Keratinocyte (primary cell): ENCODE data around the gene POGZ. TPM values are rescaled to one million over a fixed set of nuclear protein-coding genes. Genes with fewer than 3 reads are reported as not detected.

Experiments
- DNase-seq: peaks from one replicate; pipeline ENCODE4 v3.0.0-alpha.2; 2011; ENCODE audit warnings: low read depth, missing footprints, low spot score
- FAIRE-seq: peaks from 2 replicates; lab custom pipeline; 2011; peaks lifted over from hg19 to GRCh38; lab: Jason Lieb, UNC
- H2AFZ ChIP-seq: 2 replicates; pipeline ENCODE4 v1.6.0; 2012; ENCODE audit warnings: low read length, control low read depth, inconsistent platforms; ENCODE audit not compliant: control insufficient read depth
- H3K27ac ChIP-seq: 2 replicates; pipeline ENCODE4 v1.5.1; 2011; ENCODE audit warnings: low read length; ENCODE audit not compliant: control insufficient read depth, insufficient read depth
- H3K27me3 ChIP-seq: 3 replicates; pipeline ENCODE4 v1.6.0; 2011; ENCODE audit warnings: low read length; ENCODE audit not compliant: control insufficient read depth, insufficient read depth; ENCODE audit errors: extremely low read depth
- H3K36me3 ChIP-seq, 2 experiments: 2 replicates in 1 of 2; 3 replicates in 1 of 2; pipeline ENCODE4 v1.5.1; 2011; ENCODE audit warnings: low read length in 2 of 2, mild to moderate bottlenecking in 1 of 2; ENCODE audit not compliant: control insufficient read depth in 2 of 2, insufficient read depth in 2 of 2; ENCODE audit errors: extremely low read depth in 1 of 2
- H3K4me1 ChIP-seq: 3 replicates; pipeline ENCODE4 v1.5.1; 2011; ENCODE audit warnings: low read length; ENCODE audit not compliant: control insufficient read depth, insufficient read depth; ENCODE audit errors: extremely low read depth
- H3K4me2 ChIP-seq: 3 replicates; pipeline ENCODE4 v1.6.0; 2011; ENCODE audit warnings: low read depth, low read length; ENCODE audit not compliant: control insufficient read depth, insufficient read depth; ENCODE audit errors: extremely low read depth
- H3K4me3 ChIP-seq, 3 experiments: fragments of 200-600 bp in 1 of 3; sonication (generic) in 1 of 3; 2 replicates in 2 of 3; 3 replicates in 1 of 3; pipeline ENCODE4 v1.5.1; 2011 to 2016; ENCODE audit warnings: low read length in 3 of 3, mild to moderate bottlenecking in 3 of 3, control low read depth in 2 of 3, inconsistent platforms in 1 of 3, low read depth in 1 of 3, mixed read lengths in 1 of 3, mixed run types in 1 of 3, moderate library complexity in 1 of 3; ENCODE audit not compliant: control insufficient read depth in 2 of 3, insufficient read depth in 2 of 3; ENCODE audit errors: extremely low read depth in 1 of 3
- H3K79me2 ChIP-seq: 2 replicates; pipeline ENCODE4 v1.6.0; 2012; ENCODE audit warnings: low read length; ENCODE audit not compliant: control insufficient read depth, insufficient read depth
- H3K9ac ChIP-seq: 3 replicates; pipeline ENCODE4 v1.6.0; 2011; ENCODE audit warnings: low read length; ENCODE audit not compliant: control insufficient read depth, insufficient read depth; ENCODE audit errors: extremely low read depth
- H3K9me1 ChIP-seq: 3 replicates; pipeline ENCODE4 v1.6.0; 2011; ENCODE audit warnings: low read length; ENCODE audit not compliant: control insufficient read depth, insufficient read depth; ENCODE audit errors: extremely low read depth
- H3K9me3 ChIP-seq: 2 replicates; pipeline ENCODE4 v1.5.1; 2012; ENCODE audit warnings: low read depth, low read length; ENCODE audit not compliant: control insufficient read depth
- H4K20me1 ChIP-seq: 3 replicates; pipeline ENCODE4 v1.6.0; 2011; ENCODE audit warnings: low read length; ENCODE audit not compliant: control insufficient read depth, insufficient read depth; ENCODE audit errors: extremely low read depth
- EZH2 ChIP-seq: IDR thresholded peaks from one replicate; pipeline ENCODE4 v1.6.1; 2012; ENCODE audit warnings: inconsistent platforms, mild to moderate bottlenecking, low read length, moderate library complexity
- dilution Hi-C: fragments of 300-500 bp; cut with MboI; formaldehyde crosslinking; loops from one replicate; pipeline ENCODE4 v1.7.0; 2020; ENCODE audit warnings: low sequenced_read_pairs; ENCODE audit not compliant: extremely low pct_ligation_motif_present
- polyA plus RNA-seq, 5 experiments: library from polyadenylated mRNA; depleted of rRNA in 3 of 5; stranded (reverse) in 3 of 5; stranded (forward) in 1 of 5; unstranded in 1 of 5; fragments of >200 nt; gene quantifications; 1 replicate in 1 of 5; 2 replicates in 3 of 5; 3 replicates in 1 of 5; pipeline versions ENCODE4 v1.2.1 to v1.2.3, GENCODE V29; 2011 to 2012; ENCODE audit warnings: missing spikeins in 2 of 5, low read depth in 1 of 5, low replicate concordance in 1 of 5
- TF ChIP-seq, protein P1 (sequence below), 3 experiments: IDR thresholded peaks in 1 of 3; conservative IDR thresholded peaks in 1 of 3; optimal IDR thresholded peaks in 1 of 3; 2 replicates in 2 of 3; 3 replicates in 1 of 3; pipeline versions ENCODE3 to v1.5.1; 2011; ENCODE audit warnings: low read length in 3 of 3, mild to moderate bottlenecking in 3 of 3, moderate library complexity in 2 of 3, control low read depth in 1 of 3, inconsistent platforms in 1 of 3; ENCODE audit not compliant: insufficient read depth in 2 of 3; ENCODE audit errors: extremely low read depth in 1 of 3

The POGZ gene
- polyA plus RNA-seq, 1 donor (not counting 4 experiments of a cell fraction or from before 2014, with no cell fraction given) = 29.9 TPM

DNA sequence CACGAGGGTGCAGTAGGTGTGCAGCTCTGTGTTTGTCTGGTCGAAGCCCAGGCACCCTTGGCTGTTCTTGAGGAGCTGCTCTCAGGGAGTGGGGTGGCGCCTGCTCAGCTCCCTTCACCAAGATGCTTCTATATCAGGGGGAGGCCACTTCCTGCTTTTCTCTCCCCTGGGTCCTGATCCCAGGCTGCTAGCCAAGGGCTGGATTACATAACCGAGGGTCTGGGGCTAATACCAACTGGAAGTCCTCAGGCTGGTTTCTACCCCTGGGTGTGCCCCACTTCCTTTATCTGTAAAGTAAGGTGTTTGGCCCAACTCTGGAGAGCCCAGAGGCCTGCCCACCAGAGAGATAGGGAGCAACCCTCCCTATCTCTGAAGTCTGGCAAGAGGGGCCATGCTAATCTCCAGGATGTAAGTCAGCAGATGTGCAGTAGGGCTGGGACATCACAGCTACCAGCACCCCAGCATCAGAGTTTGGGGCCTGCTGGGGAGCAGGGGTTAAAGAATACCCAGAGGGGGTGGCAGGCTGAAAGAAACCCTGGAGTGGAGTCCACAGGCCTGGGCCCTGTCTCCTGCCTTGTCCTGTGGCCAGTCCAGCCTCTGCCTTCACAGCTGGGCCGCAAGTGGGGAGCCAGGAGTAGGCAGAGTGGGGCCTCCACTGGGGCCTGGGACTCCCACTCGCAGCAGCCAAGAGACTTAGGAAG is 88.9 kb downstream of the POGZ start:
- no peaks in the 10 kb centered on the region for H3K9me3 ChIP-seq
- no peak for TF ChIP-seq EZH2
- TF ChIP-seq, protein P1, sequence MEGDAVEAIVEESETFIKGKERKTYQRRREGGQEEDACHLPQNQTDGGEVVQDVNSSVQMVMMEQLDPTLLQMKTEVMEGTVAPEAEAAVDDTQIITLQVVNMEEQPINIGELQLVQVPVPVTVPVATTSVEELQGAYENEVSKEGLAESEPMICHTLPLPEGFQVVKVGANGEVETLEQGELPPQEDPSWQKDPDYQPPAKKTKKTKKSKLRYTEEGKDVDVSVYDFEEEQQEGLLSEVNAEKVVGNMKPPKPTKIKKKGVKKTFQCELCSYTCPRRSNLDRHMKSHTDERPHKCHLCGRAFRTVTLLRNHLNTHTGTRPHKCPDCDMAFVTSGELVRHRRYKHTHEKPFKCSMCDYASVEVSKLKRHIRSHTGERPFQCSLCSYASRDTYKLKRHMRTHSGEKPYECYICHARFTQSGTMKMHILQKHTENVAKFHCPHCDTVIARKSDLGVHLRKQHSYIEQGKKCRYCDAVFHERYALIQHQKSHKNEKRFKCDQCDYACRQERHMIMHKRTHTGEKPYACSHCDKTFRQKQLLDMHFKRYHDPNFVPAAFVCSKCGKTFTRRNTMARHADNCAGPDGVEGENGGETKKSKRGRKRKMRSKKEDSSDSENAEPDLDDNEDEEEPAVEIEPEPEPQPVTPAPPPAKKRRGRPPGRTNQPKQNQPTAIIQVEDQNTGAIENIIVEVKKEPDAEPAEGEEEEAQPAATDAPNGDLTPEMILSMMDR (optimal IDR thresholded peaks at IDR 0.05 in 1 of 3, IDR thresholded peaks at IDR 0.05 in 1 of 3, conservative IDR thresholded peaks at IDR 0.05 in 1 of 3; ENCODE audit: extremely low read depth in 1 of 3, insufficient read depth in 2 of 3, low read length in 3 of 3) = no peak
- no peaks in the 10 kb centered on the region for H3K36me3 ChIP-seq
- H4K20me1 ChIP-seq = no peaks in the 10 kb centered on the region
- H3K27ac ChIP-seq = no peak overlapping the region
- dilution Hi-C loops = no loop called here
- H3K27me3 ChIP-seq = no peaks in the 10 kb centered on the region
- FAIRE-seq (no peak), DNase-seq (no peak)
- H3K9ac ChIP-seq = no peak overlapping the region
- H3K4me1 ChIP-seq = peaks cover 4% of the 10 kb centered on the region
- no peak overlapping the region for H3K4me3 ChIP-seq
- H3K9me1 ChIP-seq = no peaks in the 10 kb centered on the region
- no peaks in the 10 kb centered on the region for H3K79me2 ChIP-seq
- H3K4me2 ChIP-seq = no peak overlapping the region
- no peak overlapping the region for H2AFZ ChIP-seq

- Histone ChIP-seq H3K9me1 (no peaks in the 10 kb centered on the region), H3K4me3 (no peak overlapping the region), H3K9me3 (no peaks in the 10 kb centered on the region), H3K4me2 (no peak overlapping the region), H3K79me2 (no peaks in the 10 kb centered on the region), H3K36me3 (no peaks in the 10 kb centered on the region), H4K20me1 (no peaks in the 10 kb centered on the region), H3K27ac (no peak overlapping the region), H2AFZ (no peak overlapping the region), H3K9ac (no peak overlapping the region), H3K27me3 (no peaks in the 10 kb centered on the region), H3K4me1 (peaks cover 4% of the 10 kb centered on the region)
- dilution Hi-C loops = no loop called here
- no peak for TF ChIP-seq EZH2
- TF ChIP-seq, protein P1 (optimal IDR thresholded peaks at IDR 0.05 in 1 of 3, IDR thresholded peaks at IDR 0.05 in 1 of 3, conservative IDR thresholded peaks at IDR 0.05 in 1 of 3; ENCODE audit: extremely low read depth in 1 of 3, insufficient read depth in 2 of 3, low read length in 3 of 3) = no peak
- no peak for DNase-seq
- FAIRE-seq = no peak
These were observed 89.7 kb downstream of the POGZ start for GRCh38 chr1:151369621-151370048.
